Activated CD8-positive, alpha-beta T cell treated with anti-CD3 and anti-CD28 coated beads for 36 hours (primary cell): Measurements from ENCODE around the gene NXPH1. TPM values are rescaled to one million over a fixed set of nuclear protein-coding genes. Genes with fewer than 3 reads are reported as not detected.

ENCODE experiments used
- ATAC-seq: fragments of 200-7000 bp; cut with Tn5 transposase; one replicate; pipeline ENCODE4 v1.10.0; 2021; ENCODE audit warnings: mild to moderate bottlenecking, moderate library complexity
- CTCF ChIA-PET: fragments of 350-600 bp; sonication (Branson Sonifier 250); formaldehyde crosslinking; loops from one replicate; lab custom pipeline; 2021; ENCODE audit warnings: antibody characterized with exemption; lab: Charles Lee
- POLR2A ChIA-PET: fragments of 350-600 bp; sonication (Branson Sonifier 250); formaldehyde crosslinking; loops from one replicate; lab custom pipeline; 2021; ENCODE audit warnings: antibody characterized with exemption; lab: Charles Lee
- DNase-seq: peaks from one replicate; pipeline ENCODE4 v3.0.0-alpha.2; 2020
- H3K27ac Mint-ChIP-seq: one replicate; pipeline ENCODE4 v1.8.0; 2021; ENCODE audit warnings: mild to moderate bottlenecking, mixed read lengths
- H3K27me3 Mint-ChIP-seq: one replicate; pipeline ENCODE4 v1.8.0; 2021; ENCODE audit warnings: mixed read lengths
- H3K36me3 Mint-ChIP-seq: one replicate; pipeline ENCODE4 v1.8.0; 2021; ENCODE audit warnings: low read depth, mixed read lengths
- H3K4me1 Mint-ChIP-seq: one replicate; pipeline ENCODE4 v1.8.0; 2021; ENCODE audit warnings: low read depth, mixed read lengths
- H3K4me3 Mint-ChIP-seq: one replicate; pipeline ENCODE4 v1.8.0; 2021; ENCODE audit warnings: mild to moderate bottlenecking, moderate library complexity, mixed read lengths
- H3K9me3 Mint-ChIP-seq: one replicate; pipeline ENCODE4 v1.8.0; 2021; ENCODE audit warnings: mixed read lengths
- CTCF ChIP-seq: fragments of 200-600 bp; IDR thresholded peaks from one replicate; pipeline ENCODE4 v1.8.0; 2022; ENCODE audit warnings: antibody characterized with exemption, mild to moderate bottlenecking
- intact Hi-C: fragments of 100-400 bp; cut with micrococcal nuclease; formaldehyde crosslinking; loops from one replicate; pipeline ENCODE4 v1.10.0; 2022
- total RNA-seq, 2 experiments: library from RNA; stranded (reverse); gene quantifications; one replicate each; pipeline ENCODE4 v1.2.3, GENCODE V29; 2021

Gene NXPH1
- total RNA-seq, 2 experiments from 2014 or later = not detected

GRCh38 chr7:8480527-8480926 is 47.1 kb downstream of the NXPH1 start:
- ChIA-PET CTCF (no interaction called here), POLR2A (no interaction called here)
- DNase-seq (no peak), ATAC-seq (no peak)
- H3K4me1 Mint-ChIP-seq = no peaks in the 10 kb centered on the region
- intact Hi-C loops = no loop called here
- no peaks in the 10 kb centered on the region for H3K36me3 Mint-ChIP-seq
- H3K4me3 Mint-ChIP-seq = no peak overlapping the region
- H3K9me3 Mint-ChIP-seq = no peaks in the 10 kb centered on the region
- TF ChIP-seq CTCF = no peak
- no peak overlapping the region for H3K27ac Mint-ChIP-seq
- no peaks in the 10 kb centered on the region for H3K27me3 Mint-ChIP-seq

GRCh38 chr7:8481096-8481495 is 47.7 kb downstream of the NXPH1 start:
- H3K36me3 Mint-ChIP-seq = no peaks in the 10 kb centered on the region
- no peaks in the 10 kb centered on the region for H3K4me1 Mint-ChIP-seq
- H3K9me3 Mint-ChIP-seq = no peaks in the 10 kb centered on the region
- no peaks in the 10 kb centered on the region for H3K27me3 Mint-ChIP-seq
- ChIA-PET CTCF (no interaction called here), POLR2A (no interaction called here)
- no peak overlapping the region for H3K27ac Mint-ChIP-seq
- intact Hi-C loops = no loop called here
- ATAC-seq (no peak), DNase-seq (no peak)
- no peak overlapping the region for H3K4me3 Mint-ChIP-seq
- TF ChIP-seq CTCF = no peak

GRCh38 chr7:8481752-8482446 is 48.5 kb downstream of the NXPH1 start:
- DNase-seq = no peak
- ChIA-PET POLR2A (no interaction called here), CTCF (no interaction called here)
- no peaks in the 10 kb centered on the region for H3K9me3 Mint-ChIP-seq
- no peaks in the 10 kb centered on the region for H3K4me1 Mint-ChIP-seq
- TF ChIP-seq CTCF = no peak
- H3K36me3 Mint-ChIP-seq = no peaks in the 10 kb centered on the region
- no peak for ATAC-seq
- no peaks in the 10 kb centered on the region for H3K27me3 Mint-ChIP-seq
- intact Hi-C loops = no loop called here
- H3K27ac Mint-ChIP-seq = no peak overlapping the region
- no peak overlapping the region for H3K4me3 Mint-ChIP-seq

- POLR2A ChIA-PET = no interaction called here
- no peak for TF ChIP-seq CTCF
- intact Hi-C loops = no loop called here
Observed at GRCh38 chr7:8490391-8491045, 57.1 kb downstream of the NXPH1 start.

GRCh38 chr7:8491106-8491505 is 57.7 kb downstream of the NXPH1 start:
- no peak overlapping the region for H3K27ac Mint-ChIP-seq
- intact Hi-C loops = no loop called here
- CTCF ChIA-PET = no interaction called here

More at GRCh38 chr7:8490391-8491045, 57.1 kb downstream of the NXPH1 start:
- Mint-ChIP-seq H3K36me3 (no peaks in the 10 kb centered on the region), H3K4me3 (no peak overlapping the region), H3K27ac (no peak overlapping the region), H3K27me3 (peaks cover 2% of the 10 kb centered on the region), H3K9me3 (no peaks in the 10 kb centered on the region), H3K4me1 (no peaks in the 10 kb centered on the region)
- ATAC-seq = no peak
- no peak for DNase-seq
- CTCF ChIA-PET = no interaction called here

More at GRCh38 chr7:8491106-8491505, 57.7 kb downstream of the NXPH1 start:
- DNase-seq (no peak), ATAC-seq (no peak)
- Mint-ChIP-seq H3K4me3 (no peak overlapping the region), H3K4me1 (no peaks in the 10 kb centered on the region), H3K36me3 (no peaks in the 10 kb centered on the region), H3K9me3 (no peaks in the 10 kb centered on the region), H3K27me3 (peaks cover 2% of the 10 kb centered on the region)
- no peak for TF ChIP-seq CTCF
- POLR2A ChIA-PET = no interaction called here
